Activated naive CD4-positive, alpha-beta T cell treated with anti-CD3 and anti-CD28 coated beads for 36 hours (primary cell): Measurements from ENCODE around the gene KNG1. TPM values are rescaled to one million over a fixed set of nuclear protein-coding genes. Genes with fewer than 3 reads are reported as not detected.

Source experiments
- CTCF ChIA-PET: fragments of 350-600 bp; sonication (Branson Sonifier 250); formaldehyde crosslinking; loops from one replicate; lab custom pipeline; 2021; ENCODE audit warnings: antibody characterized with exemption; lab: Charles Lee
- DNase-seq: peaks from one replicate; pipeline ENCODE4 v3.0.0-alpha.2; 2020
- H3K27ac Mint-ChIP-seq: one replicate; pipeline ENCODE4 v1.8.0; 2021; ENCODE audit warnings: mild to moderate bottlenecking, mixed read lengths
- H3K27me3 Mint-ChIP-seq: one replicate; pipeline ENCODE4 v1.8.0; 2021; ENCODE audit warnings: low read depth, mixed read lengths
- H3K36me3 Mint-ChIP-seq: one replicate; pipeline ENCODE4 v1.8.0; 2021; ENCODE audit warnings: low read depth, mixed read lengths
- H3K4me1 Mint-ChIP-seq: one replicate; pipeline ENCODE4 v1.8.0; 2021; ENCODE audit warnings: low read depth, mixed read lengths
- H3K4me3 Mint-ChIP-seq: one replicate; pipeline ENCODE4 v1.8.0; 2021; ENCODE audit warnings: mild to moderate bottlenecking, moderate library complexity, mixed read lengths
- H3K9me3 Mint-ChIP-seq: one replicate; pipeline ENCODE4 v1.8.0; 2021; ENCODE audit warnings: mixed read lengths
- intact Hi-C: fragments of 100-400 bp; cut with micrococcal nuclease; formaldehyde crosslinking; loops from one replicate; pipeline ENCODE4 v1.15.1; 2023
- total RNA-seq, 2 experiments: library from RNA; stranded (reverse); gene quantifications; one replicate each; pipeline ENCODE4 v1.2.3, GENCODE V29; 2021

The KNG1 gene
- total RNA-seq, 2 experiments from 2014 or later, result not detected

- Mint-ChIP-seq H3K9me3 (no peaks in the 10 kb centered on the region), H3K4me3 (no peak overlapping the region), H3K36me3 (no peaks in the 10 kb centered on the region), H3K27me3 (no peaks in the 10 kb centered on the region), H3K27ac (no peak overlapping the region), H3K4me1 (peaks cover 18% of the 10 kb centered on the region)
- no peak for DNase-seq
- intact Hi-C loops, result no loop called here
- CTCF ChIA-PET, result no interaction called here
Observed at GRCh38 chr3:186757686-186758220, 40.6 kb downstream of the KNG1 start.

- Mint-ChIP-seq H3K27me3 (no peaks in the 10 kb centered on the region), H3K9me3 (no peaks in the 10 kb centered on the region), H3K27ac (no peak overlapping the region), H3K4me1 (peaks cover 6% of the 10 kb centered on the region), H3K36me3 (no peaks in the 10 kb centered on the region), H3K4me3 (no peak overlapping the region)
- intact Hi-C loops, result no loop called here
- CTCF ChIA-PET, result interaction anchor here (0.9 kb wide), 1 partner anchor 144 kb away, joined by 3 read pairs; no protein-coding TSS in a partner anchor
- no peak for DNase-seq
Observed at GRCh38 chr3:186759231-186759930, 42.2 kb downstream of the KNG1 start.

- CTCF ChIA-PET, result interaction anchor here (0.6 to 1.3 kb wide), 2 partner anchors 146 to 745 kb away, joined by 3 to 6 read pairs; no protein-coding TSS in a partner anchor
- peaks cover 6% of the 10 kb centered on the region for H3K4me1 Mint-ChIP-seq
- no peaks in the 10 kb centered on the region for H3K9me3 Mint-ChIP-seq
- no peak overlapping the region for H3K27ac Mint-ChIP-seq
- no peaks in the 10 kb centered on the region for H3K27me3 Mint-ChIP-seq
- no peak for DNase-seq
- H3K36me3 Mint-ChIP-seq, result peaks cover 2% of the 10 kb centered on the region
- no peak overlapping the region for H3K4me3 Mint-ChIP-seq
- intact Hi-C loops, result no loop called here
Observed at GRCh38 chr3:186760141-186760833, 43.1 kb downstream of the KNG1 start.

GRCh38 chr3:186760897-186761447 lies 43.8 kb downstream of the KNG1 start:
- H3K27ac Mint-ChIP-seq, result no peak overlapping the region
- CTCF ChIA-PET, result interaction anchor here (0.6 to 1.3 kb wide), 2 partner anchors 146 to 746 kb away, joined by 3 to 6 read pairs; no protein-coding TSS in a partner anchor
- H3K4me3 Mint-ChIP-seq, result no peak overlapping the region
- H3K36me3 Mint-ChIP-seq, result peaks cover 3% of the 10 kb centered on the region
- intact Hi-C loops, result no loop called here
- H3K4me1 Mint-ChIP-seq, result peaks cover 6% of the 10 kb centered on the region
- H3K9me3 Mint-ChIP-seq, result no peaks in the 10 kb centered on the region
- no peaks in the 10 kb centered on the region for H3K27me3 Mint-ChIP-seq
- DNase-seq, result no peak

- intact Hi-C loops, result loop anchor here (1.0 to 5.0 kb wide), 4 partner anchors 11 to 202 kb away; partner anchors contain the start of genes DNAJB11, EIF4A2 and RFC4
- Mint-ChIP-seq H3K9me3 (no peaks in the 10 kb centered on the region), H3K27me3 (no peaks in the 10 kb centered on the region), H3K4me1 (peaks cover 10% of the 10 kb centered on the region), H3K4me3 (peak overlapping the region; percentile 95), H3K27ac (peak overlapping the region; percentile 95), H3K36me3 (no peaks in the 10 kb centered on the region)
- DNase-seq, result no peak
- CTCF ChIA-PET, result interaction anchor here (0.7 to 1.7 kb wide), 5 partner anchors 9 to 158 kb away, joined by 3 to 5 read pairs (median 5); partner anchors contain the start of gene EIF4A2
Observed at GRCh38 chr3:186772281-186772694, 55.1 kb downstream of the KNG1 start.

GRCh38 chr3:186772701-186773417 lies 55.7 kb downstream of the KNG1 start:
- CTCF ChIA-PET, result interaction anchor here (0.7 to 1.7 kb wide), 5 partner anchors 9 to 158 kb away, joined by 3 to 5 read pairs (median 4); partner anchors contain the start of gene EIF4A2
- intact Hi-C loops, result loop anchor here (1.0 to 5.0 kb wide), 4 partner anchors 10 to 203 kb away; partner anchors contain the start of genes DNAJB11, EIF4A2 and RFC4
- Mint-ChIP-seq H3K27me3 (no peaks in the 10 kb centered on the region), H3K36me3 (no peaks in the 10 kb centered on the region), H3K27ac (peak overlapping the region; percentile 95), H3K4me1 (peaks cover 10% of the 10 kb centered on the region), H3K4me3 (peak overlapping the region; percentile 95), H3K9me3 (no peaks in the 10 kb centered on the region)
- DNase-seq, result peak; percentile 83

- no peaks in the 10 kb centered on the region for H3K9me3 Mint-ChIP-seq
- peaks cover 10% of the 10 kb centered on the region for H3K4me1 Mint-ChIP-seq
- intact Hi-C loops, result no loop called here
- H3K27ac Mint-ChIP-seq, result no peak overlapping the region
- no peaks in the 10 kb centered on the region for H3K27me3 Mint-ChIP-seq
- no peak overlapping the region for H3K4me3 Mint-ChIP-seq
- DNase-seq, result no peak
- no peaks in the 10 kb centered on the region for H3K36me3 Mint-ChIP-seq
- CTCF ChIA-PET, result no interaction called here
Observed at GRCh38 chr3:186775999-186776398, 58.8 kb downstream of the KNG1 start.

- Mint-ChIP-seq H3K27me3 (peaks cover 3% of the 10 kb centered on the region), H3K36me3 (peaks cover 11% of the 10 kb centered on the region), H3K27ac (no peak overlapping the region), H3K4me3 (no peak overlapping the region), H3K4me1 (peaks cover 6% of the 10 kb centered on the region), H3K9me3 (no peaks in the 10 kb centered on the region)
- DNase-seq, result no peak
- CTCF ChIA-PET, result no interaction called here
- intact Hi-C loops, result no loop called here
Observed at GRCh38 chr3:186779204-186779603, 62.0 kb downstream of the KNG1 start.

- Mint-ChIP-seq H3K27ac (peak overlapping the region; percentile 100), H3K4me3 (peak overlapping the region; percentile 99), H3K36me3 (peaks cover 45% of the 10 kb centered on the region), H3K9me3 (no peaks in the 10 kb centered on the region), H3K4me1 (peaks cover 23% of the 10 kb centered on the region), H3K27me3 (peaks cover 3% of the 10 kb centered on the region)
- CTCF ChIA-PET, result interaction anchor here (1.0 kb wide), 2 partner anchors 10 to 168 kb away, joined by 3 to 5 read pairs; no protein-coding TSS in a partner anchor
- intact Hi-C loops, result loop anchor here (1.0 to 5.0 kb wide), 9 partner anchors 10 to 845 kb away; partner anchors contain the start of genes DNAJB11, RFC4 and ST6GAL1
- DNase-seq, result no peak
Observed at GRCh38 chr3:186782542-186783057, 65.4 kb downstream of the KNG1 start.

- peak within 1 kb of the TSS; percentile 99 for H3K4me3 Mint-ChIP-seq
Observed at GRCh38 chr3:186783058-186783730, 66.0 kb downstream of the KNG1 start, which contains the start of gene EIF4A2. EIF4A2 (plus strand) TSS chr3:186783577; CDS start chr3:186783611, 34 bp downstream.

More at GRCh38 chr3:186783058-186783730, 66.0 kb downstream of the KNG1 start, which contains the start of gene EIF4A2:
- Mint-ChIP-seq H3K27ac (peak within 1 kb of the TSS; percentile 100), H3K9me3 (no peaks in the 10 kb centered on the region), H3K4me1 (peaks cover 29% of the 10 kb centered on the region), H3K36me3 (peaks cover 51% of the 10 kb centered on the region), H3K27me3 (peaks cover 3% of the 10 kb centered on the region)
- CTCF ChIA-PET, result interaction anchor here (1.0 to 1.2 kb wide), 3 partner anchors 10 to 169 kb away, joined by 3 to 5 read pairs (median 4); no protein-coding TSS in a partner anchor
- intact Hi-C loops, result loop anchor here (1.0 to 5.0 kb wide), 8 partner anchors 11 to 846 kb away; partner anchors contain the start of genes DNAJB11, RFC4 and ST6GAL1
- DNase-seq, result peak; percentile 91
